Thymus (tissue), 11 donors: ENCODE data around the gene FOXS1. TPM values are rescaled to one million over a fixed set of nuclear protein-coding genes. Genes with fewer than 3 reads are reported as not detected.

Experiments used
- DNase-seq, 9 donors: peaks; one replicate each; pipeline ENCODE4 v3.0.0-alpha.2; 2013; ENCODE audit warnings: low spot score in 9 of 9, low read depth in 6 of 9, missing footprints in 1 of 9
- H3K27ac ChIP-seq, 2 donors: one replicate each; pipeline ENCODE4 v1.5.1; 2013; ENCODE audit warnings: control low read depth in 1 of 2, low read depth in 1 of 2, low read length in 1 of 2, mild to moderate bottlenecking in 1 of 2, moderate library complexity in 1 of 2
- H3K27me3 ChIP-seq, 2 donors: one replicate each; pipeline ENCODE4 v1.5.1; 2013; ENCODE audit warnings: low read length in 1 of 2; ENCODE audit not compliant: control insufficient read depth in 2 of 2, insufficient read depth in 1 of 2
- H3K36me3 ChIP-seq, 2 donors: one replicate each; pipeline ENCODE4 v1.5.1; 2013; ENCODE audit warnings: low read length in 1 of 2, mild to moderate bottlenecking in 1 of 2, moderate library complexity in 1 of 2; ENCODE audit not compliant: control insufficient read depth in 2 of 2, insufficient read depth in 2 of 2
- H3K4me1 ChIP-seq, 2 donors: one replicate each; pipeline ENCODE4 v1.5.1; 2013; ENCODE audit warnings: low read length in 2 of 2; ENCODE audit not compliant: control insufficient read depth in 2 of 2, insufficient read depth in 2 of 2
- H3K4me3 ChIP-seq, 2 donors: one replicate each; pipeline ENCODE4 v1.5.1; 2013; ENCODE audit warnings: low read length in 2 of 2, control low read depth in 1 of 2, mild to moderate bottlenecking in 1 of 2
- H3K9me3 ChIP-seq, 2 donors: one replicate each; pipeline ENCODE4 v1.5.1; 2013; ENCODE audit warnings: low read length in 1 of 2, mild to moderate bottlenecking in 1 of 2; ENCODE audit not compliant: control insufficient read depth in 2 of 2, insufficient read depth in 1 of 2
- WGBS: extraction: QIAGEN DNeasy Blood & Tissue Kit; methylation state at CpG from one replicate; pipeline ENCODE4 v1.1.7; 2013; 5-methylcytosine and 5-hydroxymethylcytosine counted together
- polyA plus RNA-seq: library from polyadenylated mRNA; stranded (reverse); fragments of 200-250 nt; gene quantifications from one replicate; pipeline ENCODE4 v1.2.3, GENCODE V29; 2013
- total RNA-seq: library from RNA; stranded (reverse); fragments of 120-200 nt; gene quantifications from one replicate; pipeline ENCODE4 v1.2.4, GENCODE V29; 2013
- donor health status: healthy.

FOXS1 gene
- total and polyA plus RNA-seq, 2 donors = 1.2 to 4.7 TPM

DNA sequence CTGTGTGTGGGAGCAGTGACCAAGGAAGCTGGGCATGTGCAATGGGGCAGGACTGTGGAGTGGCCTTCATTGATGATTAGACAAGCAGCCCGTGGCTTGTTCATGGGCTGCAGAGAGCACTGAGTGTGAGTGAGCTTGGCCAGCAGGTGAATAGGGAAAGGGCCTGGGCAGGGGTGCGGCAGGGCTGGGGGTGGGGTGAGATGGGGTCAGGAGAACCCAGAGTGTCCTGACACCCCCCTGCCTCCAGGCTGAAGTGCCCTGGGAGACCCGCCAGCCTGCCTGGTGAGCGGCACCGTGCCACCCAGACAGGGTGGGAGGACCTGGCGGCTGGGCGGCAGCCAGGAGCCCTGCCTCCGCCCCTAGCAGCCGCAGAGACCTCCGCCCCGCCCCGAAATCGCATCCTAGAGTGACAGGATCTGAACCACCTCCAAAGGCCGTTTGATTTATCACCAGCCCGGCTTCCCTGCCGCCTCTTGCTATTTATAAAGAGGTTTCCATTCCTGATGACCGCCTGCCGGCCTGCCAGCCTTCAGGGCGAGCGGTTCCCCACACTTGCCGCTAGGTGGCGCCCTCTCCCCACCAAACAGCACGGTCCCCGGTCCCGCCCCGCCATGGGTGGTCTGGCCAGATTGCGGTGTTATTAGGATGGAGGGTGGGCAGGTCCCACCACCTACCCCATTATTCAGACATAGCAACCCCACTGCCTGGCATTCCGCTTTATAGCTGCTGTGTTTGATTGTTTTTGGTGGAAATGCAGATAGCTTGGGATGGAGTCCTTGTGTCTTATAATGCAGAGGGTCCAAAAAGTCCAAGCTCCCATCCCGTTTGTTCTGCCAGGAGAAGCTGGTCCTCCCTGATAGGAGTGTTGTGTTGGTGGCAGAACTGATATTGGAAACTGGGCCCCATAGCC lies 22.7 kb downstream of the FOXS1 start:
- Histone ChIP-seq H3K4me1 (peaks cover 0 to 6% of the 10 kb centered on the region in 2 donors), H3K9me3 (no peaks in the 10 kb centered on the region), H3K27ac (no peak overlapping the region), H3K27me3 (peaks cover 0 to 2% of the 10 kb centered on the region in 2 donors), H3K36me3 (no peaks in the 10 kb centered on the region), H3K4me3 (no peak overlapping the region)
- WGBS = 9% methylated on average over 29 of the region's 29 CpGs
- DNase-seq = peak in 8 of 9 donors; percentile 15 to 69 (median 43)

DNA sequence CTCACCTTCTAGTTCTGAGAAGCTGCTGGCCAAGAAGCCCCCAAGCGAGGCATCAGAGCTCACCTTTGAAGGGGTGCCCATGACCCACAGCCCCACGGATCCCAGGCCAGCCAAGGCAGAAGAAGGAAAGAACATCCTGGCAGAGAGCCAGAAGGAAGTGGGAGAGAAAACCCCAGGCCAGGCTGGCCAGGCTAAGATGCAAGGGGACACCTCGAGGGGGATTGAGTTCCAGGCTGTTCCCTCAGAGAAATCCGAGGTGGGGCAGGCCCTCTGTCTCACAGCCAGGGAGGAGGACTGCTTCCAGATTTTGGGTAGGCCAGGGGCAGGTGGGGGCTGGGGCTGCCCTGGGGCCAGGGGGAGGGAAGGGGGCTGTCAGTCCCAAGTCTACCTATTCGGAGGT lies 24.0 kb downstream of the FOXS1 start:
- WGBS = 74% methylated on average over 5 of the region's 5 CpGs
- DNase-seq = no peak

DNA sequence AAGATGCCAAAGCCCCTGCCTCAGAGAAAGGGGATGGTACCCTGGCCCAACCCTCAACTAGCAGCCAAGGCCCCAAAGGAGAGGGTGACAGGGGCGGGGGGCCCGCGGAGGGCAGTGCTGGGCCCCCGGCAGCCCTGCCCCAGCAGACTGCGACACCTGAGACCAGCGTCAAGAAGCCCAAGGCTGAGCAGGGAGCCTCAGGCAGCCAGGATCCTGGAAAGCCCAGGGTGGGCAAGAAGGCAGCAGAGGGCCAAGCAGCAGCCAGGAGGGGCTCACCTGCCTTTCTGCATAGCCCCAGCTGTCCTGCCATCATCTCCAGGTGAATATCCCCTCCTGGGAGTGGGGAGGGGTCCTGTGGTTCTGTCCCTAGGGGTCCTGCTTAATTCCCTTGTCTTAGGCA lies 25.2 kb downstream of the FOXS1 start:
- H3K9me3 ChIP-seq = no peaks in the 10 kb centered on the region
- peaks cover 0 to 6% of the 10 kb centered on the region in 2 donors for H3K4me1 ChIP-seq
- peaks cover 0 to 2% of the 10 kb centered on the region in 2 donors for H3K27me3 ChIP-seq
- no peak overlapping the region for H3K4me3 ChIP-seq
- no peaks in the 10 kb centered on the region for H3K36me3 ChIP-seq
- H3K27ac ChIP-seq = no peak overlapping the region
- no peak for DNase-seq
- WGBS = 93% methylated on average over 6 of the region's 6 CpGs

More for the DNA sequence above, 24.0 kb downstream of the FOXS1 start:
- Histone ChIP-seq H3K9me3 (no peaks in the 10 kb centered on the region), H3K4me1 (peaks cover 0 to 6% of the 10 kb centered on the region in 2 donors), H3K27me3 (peaks cover 0 to 2% of the 10 kb centered on the region in 2 donors), H3K4me3 (no peak overlapping the region), H3K27ac (no peak overlapping the region), H3K36me3 (no peaks in the 10 kb centered on the region)

- Histone ChIP-seq H3K27ac (no peak within 1 kb of the TSS), H3K36me3 (no peaks in the 10 kb centered on the region), H3K4me1 (peaks cover 0 to 6% of the 10 kb centered on the region in 2 donors), H3K27me3 (peaks cover 0 to 2% of the 10 kb centered on the region in 2 donors), H3K9me3 (no peaks in the 10 kb centered on the region), H3K4me3 (no peak within 1 kb of the TSS)
- 93% methylated on average over 16 of the region's 16 CpGs for WGBS
- no peak for DNase-seq
Observed at GRCh38 chr20:31819083-31819784, 26.2 kb downstream of the FOXS1 start, which contains the start of gene MYLK2. Gene MYLK2 (plus strand): TSS chr20:31819356. CDS start chr20:31819581, 225 bp downstream.

GRCh38 chr20:31818376-31818908 lies 27.0 kb downstream of the FOXS1 start:
- WGBS = 94% methylated on average over 8 of the region's 8 CpGs
- H3K36me3 ChIP-seq = no peaks in the 10 kb centered on the region
- H3K4me3 ChIP-seq = no peak overlapping the region
- H3K9me3 ChIP-seq = no peaks in the 10 kb centered on the region
- H3K4me1 ChIP-seq = peaks cover 0 to 6% of the 10 kb centered on the region in 2 donors
- no peak overlapping the region for H3K27ac ChIP-seq
- peaks cover 0 to 2% of the 10 kb centered on the region in 2 donors for H3K27me3 ChIP-seq
- DNase-seq = no peak

- H3K4me1 ChIP-seq = peaks cover 0 to under 1% of the 10 kb centered on the region in 2 donors
- DNase-seq = no peak
- 97% methylated on average over 5 of the region's 5 CpGs for WGBS
Observed at GRCh38 chr20:31817461-31817860, 27.9 kb downstream of the FOXS1 start.

GRCh38 chr20:31816221-31816620 lies 29.2 kb downstream of the FOXS1 start:
- DNase-seq = no peak
- peaks cover 0 to under 1% of the 10 kb centered on the region in 2 donors for H3K27me3 ChIP-seq
- 98% methylated on average over 5 of the region's 5 CpGs for WGBS

More at GRCh38 chr20:31817461-31817860, 27.9 kb downstream of the FOXS1 start:
- no peaks in the 10 kb centered on the region for H3K9me3 ChIP-seq
- no peak overlapping the region for H3K27ac ChIP-seq
- H3K4me3 ChIP-seq = no peak overlapping the region
- no peaks in the 10 kb centered on the region for H3K36me3 ChIP-seq
- H3K27me3 ChIP-seq = peaks cover 0 to 2% of the 10 kb centered on the region in 2 donors

DNA sequence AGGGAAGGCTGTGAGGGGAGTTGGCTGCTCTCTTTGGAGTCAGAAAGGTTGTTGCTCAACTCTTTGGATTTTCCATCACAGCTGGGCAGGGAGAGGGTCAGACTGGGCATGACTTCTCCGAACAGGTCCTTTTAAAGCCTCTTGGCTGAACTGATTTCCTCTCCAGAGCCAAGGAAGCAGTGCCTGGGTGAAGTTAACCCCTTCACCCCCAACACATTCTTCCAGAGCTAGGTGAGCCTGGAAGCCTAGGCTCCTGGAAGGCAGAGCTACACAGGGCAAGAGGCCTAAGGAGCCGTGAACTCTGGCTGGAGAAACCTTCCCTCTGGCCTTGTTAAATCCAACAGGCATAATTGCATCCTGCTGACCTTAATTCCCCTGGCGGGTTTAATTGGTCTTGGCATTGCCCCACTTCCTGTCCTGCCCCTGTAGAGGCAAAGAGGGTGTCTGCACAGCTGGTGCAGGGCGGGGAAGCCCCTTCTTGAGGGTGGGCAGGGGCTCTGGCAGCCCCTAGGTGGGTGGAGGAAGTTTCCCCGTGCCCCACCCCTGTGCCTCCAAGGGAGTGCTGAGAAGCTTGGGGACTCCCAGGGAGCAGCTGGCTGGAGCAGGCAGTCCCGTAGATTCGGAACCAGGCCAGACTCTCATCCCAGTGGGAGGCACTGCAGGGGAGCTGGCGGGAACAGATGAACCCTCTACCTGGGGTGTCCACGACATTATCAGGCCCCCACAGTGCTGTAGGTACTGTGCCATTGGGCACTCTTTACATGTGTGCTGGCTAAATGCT lies 29.8 kb downstream of the FOXS1 start:
- no peak for DNase-seq
- no peaks in the 10 kb centered on the region for H3K27me3 ChIP-seq
- H3K4me3 ChIP-seq = no peak overlapping the region
- peaks cover 0 to 3% of the 10 kb centered on the region in 2 donors for H3K36me3 ChIP-seq
- no peaks in the 10 kb centered on the region for H3K4me1 ChIP-seq
- H3K27ac ChIP-seq = no peak overlapping the region
- 95% methylated on average over 9 of the region's 9 CpGs for WGBS
- no peaks in the 10 kb centered on the region for H3K9me3 ChIP-seq

More at GRCh38 chr20:31816221-31816620, 29.2 kb downstream of the FOXS1 start:
- no peak overlapping the region for H3K4me3 ChIP-seq
- peaks cover 0 to 1% of the 10 kb centered on the region in 2 donors for H3K36me3 ChIP-seq
- H3K9me3 ChIP-seq = no peaks in the 10 kb centered on the region
- H3K27ac ChIP-seq = no peak overlapping the region
- no peaks in the 10 kb centered on the region for H3K4me1 ChIP-seq
